T-helper 1 cell treated with Interleukin-12 subunit alpha and Interleukin-12 subunit beta and Interleukin-4 antibody, amounts not matched to agents 30 μg/mL and 1 μg/mL, for 36 hours (primary cell): ENCODE measurements around the gene PPIG.
A peak's percentile ranks its signal among the peaks of the same experiment; 100 is the strongest.
"Not testable (repeated sequence)": the region's sequence is repeated elsewhere in the genome, so short reads cannot be mapped to it uniquely, and the experiment has no call there.

ENCODE experiments used
- H3K27ac Mint-ChIP-seq: one replicate; pipeline ENCODE4 v1.8.0; 2021; ENCODE audit warnings: mild to moderate bottlenecking, mixed read lengths
- H3K27me3 Mint-ChIP-seq: one replicate; pipeline ENCODE4 v1.8.0; 2021; ENCODE audit warnings: low read depth, mixed read lengths
- H3K36me3 Mint-ChIP-seq: one replicate; pipeline ENCODE4 v1.8.0; 2021; ENCODE audit warnings: low read depth, mixed read lengths
- H3K4me1 Mint-ChIP-seq: one replicate; pipeline ENCODE4 v1.8.0; 2021; ENCODE audit warnings: low read depth, mixed read lengths
- H3K4me3 Mint-ChIP-seq: one replicate; pipeline ENCODE4 v1.8.0; 2021; ENCODE audit warnings: mild to moderate bottlenecking, moderate library complexity, mixed read lengths
- H3K9me3 Mint-ChIP-seq: one replicate; pipeline ENCODE4 v1.8.0; 2021; ENCODE audit warnings: mixed read lengths

The PPIG gene

GRCh38 chr2:169584005-169584877, at the start of gene PPIG:
Gene PPIG (plus strand): TSS chr2:169584351. CDS start chr2:169604042, 19,691 bp downstream.
- Mint-ChIP-seq H3K4me1 (peaks cover 19% of the 10 kb centered on the region), H3K27me3 (no peaks in the 10 kb centered on the region), H3K4me3 (peak within 1 kb of the TSS; percentile 98), H3K27ac (peak within 1 kb of the TSS; percentile 99), H3K9me3 (peaks cover 13% of the 10 kb centered on the region), H3K36me3 (peaks cover 9% of the 10 kb centered on the region)

- H3K27me3 Mint-ChIP-seq, H3K9me3 Mint-ChIP-seq, H3K4me1 Mint-ChIP-seq, H3K27ac Mint-ChIP-seq, H3K4me3 Mint-ChIP-seq: not testable (repeated sequence)
- peaks cover 15% of the 10 kb centered on the region for H3K36me3 Mint-ChIP-seq
Measured at GRCh38 chr2:169539460-169539859, 44.7 kb upstream of the PPIG start.

- Mint-ChIP-seq H3K36me3 (peaks cover 15% of the 10 kb centered on the region), H3K27me3 (no peaks in the 10 kb centered on the region)
Measured at GRCh38 chr2:169540146-169540545, 44.0 kb upstream of the PPIG start.

GRCh38 chr2:169542433-169542832, 41.7 kb upstream of the PPIG start:
- Mint-ChIP-seq H3K36me3 (peaks cover 10% of the 10 kb centered on the region), H3K9me3 (no peaks in the 10 kb centered on the region), H3K27ac (no peak overlapping the region), H3K4me1 (peaks cover 1% of the 10 kb centered on the region), H3K27me3 (no peaks in the 10 kb centered on the region), H3K4me3 (no peak overlapping the region)

More at GRCh38 chr2:169540146-169540545, 44.0 kb upstream of the PPIG start:
- Mint-ChIP-seq H3K27ac (no peak overlapping the region), H3K4me1 (no peaks in the 10 kb centered on the region), H3K9me3 (no peaks in the 10 kb centered on the region), H3K4me3 (no peak overlapping the region)

GRCh38 chr2:169546756-169547155, 37.4 kb upstream of the PPIG start:
- H3K4me1 Mint-ChIP-seq, result peaks cover 1% of the 10 kb centered on the region
- no peak overlapping the region for H3K27ac Mint-ChIP-seq
- H3K4me3 Mint-ChIP-seq, result no peak overlapping the region
- H3K36me3 Mint-ChIP-seq, result peaks cover 14% of the 10 kb centered on the region
- H3K9me3 Mint-ChIP-seq, result no peaks in the 10 kb centered on the region
- no peaks in the 10 kb centered on the region for H3K27me3 Mint-ChIP-seq

- no peak overlapping the region for H3K4me3 Mint-ChIP-seq
- peaks cover 16% of the 10 kb centered on the region for H3K36me3 Mint-ChIP-seq
- H3K4me1 Mint-ChIP-seq, result no peaks in the 10 kb centered on the region
- no peaks in the 10 kb centered on the region for H3K27me3 Mint-ChIP-seq
- H3K27ac Mint-ChIP-seq, result peak overlapping the region; percentile 45
- H3K9me3 Mint-ChIP-seq, result no peaks in the 10 kb centered on the region
Measured at GRCh38 chr2:169561364-169561763, 22.8 kb upstream of the PPIG start.

- H3K27me3 Mint-ChIP-seq, H3K4me1 Mint-ChIP-seq, H3K9me3 Mint-ChIP-seq, H3K4me3 Mint-ChIP-seq: not testable (repeated sequence)
- Mint-ChIP-seq H3K27ac (peak overlapping the region; percentile 20), H3K36me3 (peaks cover 16% of the 10 kb centered on the region)
Measured at GRCh38 chr2:169562084-169562483, 22.1 kb upstream of the PPIG start.

GRCh38 chr2:169562519-169562918, 21.6 kb upstream of the PPIG start:
- H3K27ac Mint-ChIP-seq, result peak overlapping the region; percentile 20
- no peaks in the 10 kb centered on the region for H3K27me3 Mint-ChIP-seq
- H3K4me3 Mint-ChIP-seq, result no peak overlapping the region
- H3K36me3 Mint-ChIP-seq, result peaks cover 16% of the 10 kb centered on the region
- no peaks in the 10 kb centered on the region for H3K4me1 Mint-ChIP-seq
- no peaks in the 10 kb centered on the region for H3K9me3 Mint-ChIP-seq

- no peaks in the 10 kb centered on the region for H3K27me3 Mint-ChIP-seq
- no peak overlapping the region for H3K4me3 Mint-ChIP-seq
- no peaks in the 10 kb centered on the region for H3K9me3 Mint-ChIP-seq
- H3K4me1 Mint-ChIP-seq, result peaks cover 6% of the 10 kb centered on the region
- no peak overlapping the region for H3K27ac Mint-ChIP-seq
- peaks cover 19% of the 10 kb centered on the region for H3K36me3 Mint-ChIP-seq
Measured at GRCh38 chr2:169565686-169566085, 18.5 kb upstream of the PPIG start.

GRCh38 chr2:169569948-169570347, 14.2 kb upstream of the PPIG start:
- H3K4me3 Mint-ChIP-seq, result no peak overlapping the region
- no peaks in the 10 kb centered on the region for H3K9me3 Mint-ChIP-seq
- H3K36me3 Mint-ChIP-seq, result peaks cover 18% of the 10 kb centered on the region
- no peak overlapping the region for H3K27ac Mint-ChIP-seq
- no peaks in the 10 kb centered on the region for H3K27me3 Mint-ChIP-seq
- H3K4me1 Mint-ChIP-seq, result peaks cover 18% of the 10 kb centered on the region

- Mint-ChIP-seq H3K4me1 (peaks cover 18% of the 10 kb centered on the region), H3K36me3 (peaks cover 15% of the 10 kb centered on the region)
- not testable (repeated sequence) for H3K27ac Mint-ChIP-seq, H3K9me3 Mint-ChIP-seq, H3K27me3 Mint-ChIP-seq, H3K4me3 Mint-ChIP-seq
Measured at GRCh38 chr2:169570752-169571151, 13.4 kb upstream of the PPIG start.

GRCh38 chr2:169571571-169571970, 12.6 kb upstream of the PPIG start:
- Mint-ChIP-seq H3K4me1 (peaks cover 18% of the 10 kb centered on the region), H3K36me3 (peaks cover 12% of the 10 kb centered on the region), H3K27me3 (no peaks in the 10 kb centered on the region), H3K27ac (no peak overlapping the region), H3K4me3 (no peak overlapping the region), H3K9me3 (no peaks in the 10 kb centered on the region)

- no peaks in the 10 kb centered on the region for H3K27me3 Mint-ChIP-seq
- no peak overlapping the region for H3K27ac Mint-ChIP-seq
- H3K36me3 Mint-ChIP-seq, result peaks cover 12% of the 10 kb centered on the region
Measured at GRCh38 chr2:169572189-169572588, 12.0 kb upstream of the PPIG start.

GRCh38 chr2:169572821-169573159, 11.4 kb upstream of the PPIG start:
- Mint-ChIP-seq H3K27ac (peak overlapping the region; percentile 73), H3K27me3 (no peaks in the 10 kb centered on the region), H3K9me3 (no peaks in the 10 kb centered on the region), H3K36me3 (peaks cover 10% of the 10 kb centered on the region), H3K4me1 (peaks cover 18% of the 10 kb centered on the region), H3K4me3 (peak overlapping the region; percentile 94)

More at GRCh38 chr2:169572189-169572588, 12.0 kb upstream of the PPIG start:
- no peaks in the 10 kb centered on the region for H3K9me3 Mint-ChIP-seq
- H3K4me1 Mint-ChIP-seq, result peaks cover 18% of the 10 kb centered on the region
- no peak overlapping the region for H3K4me3 Mint-ChIP-seq

GRCh38 chr2:169573160-169573973, 10.8 kb upstream of the PPIG start, which contains the start of gene FASTKD1:
Gene FASTKD1 (minus strand): TSS chr2:169573865. CDS start chr2:169572029, 1,836 bp downstream.
- Mint-ChIP-seq H3K27ac (peak within 1 kb of the TSS; percentile 73), H3K27me3 (no peaks in the 10 kb centered on the region), H3K4me3 (peak within 1 kb of the TSS; percentile 94), H3K9me3 (no peaks in the 10 kb centered on the region), H3K36me3 (peaks cover 10% of the 10 kb centered on the region), H3K4me1 (peaks cover 18% of the 10 kb centered on the region)
